ENCODE measurements around the gene KIAA0930.
A peak's percentile ranks its signal among the peaks of the same experiment; 100 is the strongest.

KIAA0930 gene

DNA sequence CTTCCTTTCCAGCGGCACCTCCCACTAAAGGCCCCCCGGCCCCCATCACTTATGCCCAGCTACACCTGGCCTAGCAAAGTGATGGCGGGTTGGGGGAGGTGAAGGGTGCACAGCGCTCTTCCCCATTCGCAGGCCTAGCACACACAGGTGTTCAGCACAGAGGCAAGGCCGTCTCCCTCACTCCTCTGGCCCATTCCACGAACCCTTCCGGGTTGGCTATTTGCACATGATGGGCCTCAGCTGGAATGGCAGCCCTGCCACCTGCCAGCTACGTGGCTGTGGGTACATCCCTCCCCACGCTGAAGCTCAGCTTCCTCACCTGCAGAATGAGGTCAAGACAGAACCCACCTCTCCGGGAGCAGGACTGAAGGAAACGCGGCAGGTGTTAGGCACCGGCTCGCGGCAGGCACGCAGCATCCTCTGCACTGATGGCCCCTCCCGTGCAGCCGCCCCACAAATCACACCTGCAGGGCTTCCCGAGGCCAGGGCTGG lies 4.8 kb downstream of the KIAA0930 start:
- no peak for DNase-seq

DNA sequence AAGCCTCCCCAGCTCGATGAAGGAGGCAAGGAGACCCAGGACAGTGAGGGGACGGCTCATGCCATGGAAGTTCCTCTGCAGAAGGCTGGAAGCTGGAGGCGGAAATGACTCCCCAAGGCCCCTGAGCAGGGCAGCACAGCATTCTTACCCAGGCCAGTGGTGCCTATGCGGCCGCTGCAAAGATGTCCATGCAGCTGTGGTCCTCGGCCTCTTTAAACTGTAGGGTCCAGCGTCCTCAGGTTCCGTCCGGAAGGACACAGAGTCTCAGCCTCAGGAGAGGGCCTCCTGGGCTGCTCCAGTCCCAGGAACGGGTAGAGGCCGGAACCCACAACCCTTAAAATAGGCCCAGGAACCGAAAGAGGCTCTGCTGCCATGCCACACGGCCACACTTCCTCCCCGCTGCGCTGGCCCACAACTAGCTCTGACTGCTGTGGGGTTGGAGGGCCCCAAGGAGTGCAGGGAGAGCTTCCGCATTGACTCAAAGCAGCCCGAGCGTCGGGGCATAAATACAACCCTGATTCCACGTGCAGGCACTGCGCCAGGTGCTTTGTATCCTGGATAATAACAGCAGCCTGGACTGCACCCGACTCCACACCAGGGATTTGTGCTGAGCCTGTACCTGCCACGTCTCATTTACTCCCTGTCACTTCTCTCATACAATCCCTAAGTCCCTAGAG lies 5.5 kb downstream of the KIAA0930 start:
- DNase-seq, result no peak

DNA sequence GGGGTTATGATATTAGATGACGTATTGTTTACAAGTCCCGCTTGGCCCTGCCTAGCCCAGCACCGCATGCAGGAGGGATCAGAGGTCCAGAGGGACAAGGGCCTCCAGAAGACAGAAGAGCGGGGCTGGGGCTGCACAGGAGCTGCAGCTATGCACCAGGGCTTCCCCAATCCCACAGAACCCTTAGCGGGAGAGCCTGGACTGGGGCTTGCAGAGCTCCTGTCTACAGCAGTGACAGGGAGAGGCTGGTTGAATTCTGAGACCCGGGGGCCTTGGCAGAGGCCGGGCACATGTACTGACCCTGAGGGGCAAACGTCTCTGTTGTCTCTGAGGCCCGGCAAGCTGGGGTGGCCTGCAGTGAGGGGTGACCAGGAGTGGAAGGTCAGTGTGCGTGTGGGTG lies 6.9 kb downstream of the KIAA0930 start:
- DNase-seq, result no peak

DNA sequence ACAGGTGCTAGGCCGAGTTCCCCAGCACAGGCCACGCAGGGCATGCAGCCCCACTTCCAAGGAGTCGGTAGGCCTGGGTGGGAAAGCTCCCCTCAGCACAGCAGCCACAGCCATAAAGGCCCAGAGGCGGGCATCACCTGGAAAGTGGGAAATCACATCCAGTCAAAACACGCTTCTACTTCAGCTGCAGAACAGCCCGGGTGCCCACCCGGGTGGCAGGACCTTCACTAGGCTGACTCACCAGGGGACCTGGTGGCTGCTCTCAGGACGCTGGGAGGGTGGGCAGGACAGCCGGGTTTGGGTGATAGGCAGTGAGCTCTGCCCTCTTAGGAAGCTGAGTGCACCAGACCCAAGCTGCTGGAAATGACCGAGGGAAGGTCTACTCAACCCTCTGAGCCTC lies 7.3 kb downstream of the KIAA0930 start:
- DNase-seq, result no peak

DNA sequence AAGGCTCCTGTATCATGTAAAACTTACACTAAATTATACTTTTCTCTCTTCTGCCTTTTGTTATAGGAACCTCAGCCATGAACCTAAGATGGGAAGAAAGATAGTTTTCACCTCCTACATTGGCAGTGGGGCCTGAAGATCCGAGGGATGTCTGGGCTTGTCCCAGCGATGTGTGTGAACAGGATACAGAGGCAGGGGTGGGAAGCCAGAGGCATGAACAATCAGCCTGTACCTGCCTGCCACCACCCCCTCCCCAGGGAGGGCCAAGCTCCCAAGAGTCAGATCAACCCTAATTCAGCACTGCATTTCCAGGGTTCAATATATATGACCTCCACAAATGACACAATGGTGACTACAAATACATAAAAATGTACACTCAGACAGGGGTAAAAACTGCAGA lies 9.4 kb downstream of the KIAA0930 start:
- DNase-seq, result no peak

DNA sequence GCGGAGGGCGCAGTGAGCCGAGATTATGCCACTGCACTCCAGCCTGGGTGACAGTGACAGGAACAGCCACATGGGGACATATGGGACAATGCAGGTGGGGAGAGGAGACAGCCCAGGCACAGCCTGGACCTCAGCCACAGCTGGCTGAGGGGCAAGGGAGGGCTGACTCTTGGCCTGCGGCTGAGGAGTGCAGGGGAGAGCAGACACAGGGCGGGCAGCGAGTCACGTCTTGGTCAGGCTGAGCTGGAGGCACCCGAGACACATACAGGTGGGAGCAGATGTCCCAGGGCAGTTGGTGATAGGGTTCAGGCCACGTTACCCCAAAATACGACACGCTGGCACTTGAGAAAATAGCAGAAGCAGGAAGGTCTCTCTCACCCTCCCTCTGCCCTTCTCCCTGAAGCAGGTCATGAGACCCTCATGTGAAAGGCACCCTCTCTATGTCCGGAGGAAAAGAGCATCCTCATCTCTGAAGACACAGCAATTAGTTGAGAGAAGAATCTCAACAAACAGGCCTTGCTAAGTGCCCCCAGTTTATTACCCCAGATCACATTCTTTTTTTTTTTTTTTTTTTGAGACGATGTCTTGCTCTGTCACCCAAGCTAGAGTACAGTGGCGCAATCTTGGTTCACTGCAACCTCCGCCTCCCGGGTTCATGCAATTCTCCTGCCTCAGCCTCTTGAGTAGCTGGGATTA lies 10.5 kb downstream of the KIAA0930 start:
- DNase-seq, result no peak

DNA sequence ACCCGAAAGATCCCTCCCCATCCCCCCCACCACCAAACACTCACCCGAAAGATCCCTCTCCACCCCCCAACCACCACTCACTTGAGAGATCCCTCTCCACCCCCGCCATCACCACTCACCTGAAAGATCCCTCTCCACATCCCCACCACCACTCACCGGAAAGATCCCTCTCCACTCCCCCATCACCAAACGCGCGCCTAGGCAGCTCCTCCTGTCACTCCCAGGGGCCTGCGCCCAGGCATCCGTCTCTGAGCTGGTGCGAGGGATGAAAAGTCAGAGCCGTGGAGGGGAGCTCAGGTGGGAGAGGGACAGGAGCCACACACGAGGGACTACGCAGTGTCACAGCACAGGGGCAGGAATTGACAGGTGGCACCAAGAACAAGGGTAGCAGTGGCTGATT lies 11.5 kb downstream of the KIAA0930 start:
- no peak for DNase-seq

DNA sequence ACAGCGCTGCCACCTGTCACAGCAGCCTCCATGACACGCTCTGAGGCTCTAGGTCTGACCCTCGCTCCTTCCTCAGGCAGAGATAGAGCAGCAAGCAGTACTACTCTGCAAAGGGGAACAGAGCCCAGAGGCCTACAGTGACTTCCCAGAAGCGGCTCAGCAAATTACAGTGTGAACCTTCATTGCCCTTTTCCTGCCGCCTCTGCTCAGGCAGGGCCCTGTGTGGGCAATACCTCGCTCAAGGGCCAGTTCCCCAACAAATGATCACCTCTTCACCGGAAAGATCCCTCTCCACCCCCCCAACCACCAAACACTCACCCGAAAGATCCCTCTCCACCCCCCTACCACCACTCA lies 12.3 kb downstream of the KIAA0930 start:
- no peak for DNase-seq

DNA sequence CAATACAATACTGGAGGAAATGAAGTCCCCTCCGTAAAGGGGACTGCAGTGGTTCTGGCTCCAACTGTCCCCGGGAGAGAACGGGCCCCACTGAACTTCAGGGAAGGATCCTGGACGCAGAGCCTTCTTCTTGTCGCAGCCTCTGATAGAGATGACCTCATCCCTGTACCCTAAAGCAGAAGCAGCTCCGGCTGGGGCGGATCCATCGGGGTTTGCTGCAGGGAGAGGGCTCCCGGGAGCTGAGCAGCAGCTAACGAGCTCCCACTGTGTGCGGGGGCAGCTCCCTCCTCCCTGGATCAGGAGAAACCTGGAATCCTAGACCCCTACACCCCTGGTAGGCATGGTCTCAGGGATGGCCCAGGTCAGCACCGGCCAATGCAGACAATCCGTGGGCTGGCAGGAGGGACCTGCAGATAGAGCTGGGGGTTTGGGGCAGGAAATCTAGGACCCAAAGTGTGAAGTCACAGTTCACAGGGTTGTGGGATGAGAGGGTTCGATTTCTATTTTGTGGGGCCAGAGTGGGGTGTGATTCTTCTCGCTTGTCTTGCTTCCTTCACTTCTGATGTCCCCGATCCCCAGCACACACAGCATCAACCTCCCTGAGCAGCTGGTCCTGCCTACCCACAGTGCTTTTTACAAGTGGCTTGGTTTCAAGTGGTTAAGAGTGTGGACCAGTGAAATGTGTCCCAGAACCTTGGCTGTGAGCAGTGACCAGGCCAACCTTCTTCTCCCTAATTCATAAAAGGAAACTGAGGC lies 12.9 kb downstream of the KIAA0930 start:
- DNase-seq, result no peak

DNA sequence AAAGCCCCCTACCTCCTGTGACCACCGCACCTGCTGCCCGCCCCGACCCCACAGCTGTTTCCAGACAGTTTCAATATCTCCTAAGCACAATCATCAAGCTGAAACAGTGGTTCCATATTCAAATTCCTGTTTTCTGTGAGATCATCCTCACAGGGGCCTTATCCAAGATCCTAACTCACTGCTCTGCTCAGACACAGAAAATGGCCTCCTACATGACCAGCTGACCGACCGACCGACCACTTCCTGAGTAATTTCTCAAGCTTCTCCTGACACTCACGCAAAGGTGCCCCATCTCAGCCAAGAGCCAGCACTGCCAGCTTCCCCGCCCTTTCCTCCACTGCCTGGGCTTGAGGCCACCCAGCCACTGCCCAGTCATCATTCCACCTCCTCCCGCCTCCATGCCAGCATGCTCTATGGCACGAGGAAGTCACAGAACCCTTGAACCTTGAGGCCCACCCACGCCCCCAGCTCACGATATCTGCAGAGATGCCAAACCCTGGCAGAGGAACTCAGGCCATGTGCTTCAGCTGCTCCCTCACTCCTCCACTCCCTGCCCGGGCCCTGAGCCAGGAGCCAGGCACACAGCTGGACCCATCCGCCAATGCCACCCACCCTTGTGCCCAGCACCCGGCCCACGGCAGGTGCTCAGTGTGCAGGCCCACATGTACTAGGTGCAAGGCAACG lies 14.0 kb downstream of the KIAA0930 start:
- peak; percentile 61 for DNase-seq

DNA sequence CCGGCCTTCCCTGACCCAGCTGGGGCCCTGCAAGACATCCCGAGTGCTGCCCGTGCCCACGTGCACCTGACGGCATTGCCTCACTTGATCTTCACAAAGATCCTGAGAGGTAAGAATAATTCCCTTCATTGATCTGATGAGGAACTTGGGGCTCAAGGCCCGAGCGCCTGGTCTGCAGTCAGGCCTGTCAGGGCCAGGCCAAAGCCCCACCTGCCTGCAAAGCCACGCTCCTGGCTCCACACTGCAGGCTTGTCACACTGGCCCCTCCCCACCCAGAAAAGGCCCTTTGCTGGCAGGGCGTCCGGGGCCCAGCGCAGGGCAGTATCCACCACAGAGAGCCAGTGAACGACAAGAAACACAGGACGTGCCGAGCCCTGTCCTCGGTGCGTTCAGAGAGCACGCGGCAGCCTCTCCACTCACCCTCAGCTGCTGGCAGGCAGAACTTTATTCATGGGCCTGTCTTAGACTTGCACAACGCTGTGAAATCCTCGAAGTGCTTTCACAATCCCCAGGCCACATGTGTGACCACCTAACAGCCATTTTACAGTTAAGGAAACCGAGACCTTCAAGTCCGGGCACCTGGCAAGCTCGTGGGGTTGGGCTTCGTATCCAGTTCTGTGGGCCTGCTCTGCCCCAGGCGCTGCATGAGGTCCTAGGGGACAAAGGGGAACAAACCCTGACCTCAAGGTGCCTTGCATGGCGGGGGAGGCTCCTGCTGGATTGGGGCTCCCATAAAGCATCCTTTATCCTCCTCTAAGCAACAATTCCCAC lies 14.8 kb downstream of the KIAA0930 start:
- no peak for DNase-seq

DNA sequence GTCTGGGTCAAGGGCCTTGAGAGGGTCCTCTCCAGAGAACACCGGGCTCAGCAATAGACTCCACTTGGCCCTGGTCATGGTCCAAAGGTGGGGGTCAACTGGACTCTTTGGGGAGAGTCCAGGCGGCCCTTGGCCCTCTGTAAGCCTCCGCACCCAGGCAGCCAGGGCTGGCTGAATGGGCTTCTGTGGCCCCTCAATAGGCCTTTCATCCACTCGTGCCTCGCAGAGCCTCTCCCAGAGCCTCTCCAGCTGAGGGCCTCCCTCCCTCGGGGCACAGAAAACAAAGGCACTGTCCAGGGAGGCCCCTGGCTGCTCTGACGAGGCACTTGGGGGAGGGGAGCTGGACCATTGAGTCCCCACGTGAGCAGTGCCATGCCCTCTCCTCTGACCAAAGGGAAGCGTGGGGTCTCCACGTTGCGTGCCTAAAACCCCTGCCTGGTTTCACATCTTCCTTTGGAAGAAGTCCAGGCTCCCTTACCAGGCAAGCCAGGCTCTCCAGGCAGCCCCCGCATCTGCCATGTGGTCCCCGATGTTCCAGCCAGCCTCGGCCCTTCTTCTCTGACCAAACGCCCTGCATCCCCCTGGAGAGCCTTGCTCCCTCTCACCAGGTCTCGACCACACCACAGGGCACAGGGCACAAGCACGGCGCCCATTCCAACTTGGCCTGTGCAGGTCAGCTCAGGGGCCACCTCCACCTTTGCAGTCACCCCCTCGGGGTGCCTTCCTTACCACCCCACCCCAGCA lies 15.5 kb downstream of the KIAA0930 start:
- no peak for DNase-seq

DNA sequence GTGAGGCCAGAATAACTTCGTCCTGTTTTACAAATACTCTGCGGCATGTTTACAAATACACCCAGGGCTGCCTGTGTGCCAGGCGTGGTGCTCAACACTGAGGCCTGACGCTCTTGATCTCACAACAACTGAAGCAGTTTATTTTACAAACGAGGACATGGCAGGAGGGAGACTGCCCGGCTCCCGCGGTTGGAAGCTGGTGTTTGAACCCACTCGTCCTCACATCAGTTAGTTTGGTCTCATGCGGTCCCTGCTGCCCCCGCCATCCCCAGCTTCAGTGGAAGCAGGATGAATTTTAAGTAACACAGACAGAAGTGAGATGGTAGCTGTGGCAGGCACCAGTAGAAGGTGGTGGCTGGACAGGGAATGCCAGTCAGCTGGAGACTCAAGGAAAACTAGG lies 16.4 kb downstream of the KIAA0930 start:
- DNase-seq, result no peak

DNA sequence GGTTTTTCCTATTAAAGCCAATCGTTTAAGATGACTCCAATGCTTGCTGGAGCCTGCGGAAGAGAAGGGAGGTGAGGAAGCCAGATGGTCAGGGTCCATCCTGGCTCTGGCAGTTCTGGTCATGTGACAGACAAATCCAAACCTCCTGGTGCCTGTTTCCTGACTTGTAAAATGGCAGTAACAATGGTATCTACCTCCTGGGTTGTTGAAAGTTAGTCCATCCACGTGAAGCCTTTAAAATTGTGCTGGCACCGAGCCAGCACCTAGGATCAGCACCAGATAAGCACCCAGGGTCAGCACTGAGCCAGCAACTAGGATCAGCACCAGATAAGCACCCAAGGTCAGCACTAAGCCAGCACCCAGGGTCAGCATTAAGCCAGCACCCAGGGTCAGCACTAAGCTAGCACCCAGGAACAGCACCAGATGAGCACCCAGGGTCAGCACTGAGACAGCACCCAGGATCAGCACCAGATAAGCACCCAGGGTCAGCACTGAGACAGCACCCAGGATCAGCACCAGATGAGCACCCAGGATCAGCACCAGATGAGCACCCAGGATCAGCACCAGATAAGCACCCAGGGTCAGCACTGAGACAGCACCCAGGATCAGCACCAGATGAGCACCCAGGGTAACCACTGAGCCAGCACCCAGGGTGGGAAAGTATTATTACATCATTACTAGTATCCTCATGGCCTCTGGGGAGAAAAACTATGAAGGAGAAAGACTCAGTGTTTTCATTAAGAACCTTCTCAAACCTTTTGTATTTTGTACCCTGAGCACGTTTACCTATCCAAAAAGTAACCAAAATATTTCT lies 17.2 kb downstream of the KIAA0930 start:
- DNase-seq, result no peak

DNA sequence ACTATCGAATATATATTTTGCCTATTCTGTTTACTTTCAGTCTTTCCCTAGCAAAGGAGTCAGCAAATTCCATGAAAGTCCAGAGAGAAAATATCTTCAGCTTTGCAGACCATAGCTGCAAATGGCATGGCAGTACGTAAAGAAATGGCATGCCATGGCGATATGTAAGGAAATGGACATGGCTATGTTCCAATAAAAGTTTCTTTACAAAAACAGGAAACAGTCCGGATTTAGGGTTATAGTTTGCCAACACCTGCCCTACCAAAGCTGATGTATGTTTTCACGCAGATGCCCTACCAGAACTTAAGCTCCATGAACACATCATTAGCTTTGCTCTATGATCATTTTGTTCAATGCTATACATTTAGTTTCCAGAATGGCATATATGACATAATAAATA lies 19.5 kb downstream of the KIAA0930 start:
- DNase-seq, result no peak

DNA sequence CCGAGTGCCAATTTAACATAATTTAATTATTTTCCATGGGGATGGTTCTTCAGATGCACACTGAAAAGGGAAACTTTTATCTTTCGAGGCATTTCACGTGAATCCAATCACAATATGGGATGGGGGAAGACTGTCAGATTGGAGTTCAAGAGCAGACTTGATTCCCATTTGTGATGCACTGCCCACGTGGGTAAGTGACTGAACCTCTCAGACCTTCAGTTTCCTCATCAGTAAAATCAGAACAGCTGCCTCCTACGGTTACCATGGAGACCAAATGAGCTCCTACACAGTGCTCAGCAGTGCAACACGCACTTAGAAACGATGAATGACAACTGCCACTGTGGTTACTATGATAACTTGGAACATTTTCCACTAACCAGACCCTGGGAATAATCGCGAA lies 21.7 kb downstream of the KIAA0930 start:
- DNase-seq, result no peak

DNA sequence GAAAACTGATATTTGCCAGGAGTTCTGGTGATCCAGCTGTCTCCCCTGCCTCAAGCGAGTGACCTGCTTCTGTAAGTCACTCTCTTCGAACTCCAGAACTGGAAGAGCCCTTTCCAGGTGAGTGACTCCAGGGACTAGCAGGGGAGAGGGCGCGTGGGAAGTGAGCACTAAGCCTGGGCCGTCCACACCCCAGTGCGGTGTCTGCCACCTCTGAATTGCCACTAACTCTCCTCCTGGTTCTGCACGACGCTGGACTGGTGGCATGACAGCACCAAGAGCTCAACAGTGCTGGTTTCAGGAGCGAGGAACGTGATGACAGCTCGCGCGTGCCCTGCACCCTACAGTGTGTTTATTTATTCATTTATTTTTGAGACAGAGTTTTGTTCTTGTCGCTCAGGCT lies 22.9 kb downstream of the KIAA0930 start:
- no peak for DNase-seq

DNA sequence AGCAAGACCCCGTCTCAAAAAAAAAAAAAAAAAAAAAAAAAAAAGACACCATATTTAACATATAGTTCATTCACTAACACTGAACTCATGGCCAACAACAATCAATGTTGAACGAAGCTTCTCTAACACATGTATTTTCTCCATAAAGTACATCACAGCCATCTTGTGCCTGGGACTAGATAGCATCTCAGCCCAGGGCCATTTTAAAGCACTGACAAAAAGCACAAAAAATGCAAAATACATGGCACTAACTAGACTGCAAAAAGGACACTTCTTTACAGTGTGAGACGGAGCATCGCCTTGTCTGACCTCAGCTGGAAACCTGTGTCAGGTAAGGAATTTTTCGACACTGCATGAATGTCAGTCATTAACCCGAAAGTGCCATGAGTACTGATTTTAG lies 23.3 kb downstream of the KIAA0930 start:
- DNase-seq, result no peak

DNA sequence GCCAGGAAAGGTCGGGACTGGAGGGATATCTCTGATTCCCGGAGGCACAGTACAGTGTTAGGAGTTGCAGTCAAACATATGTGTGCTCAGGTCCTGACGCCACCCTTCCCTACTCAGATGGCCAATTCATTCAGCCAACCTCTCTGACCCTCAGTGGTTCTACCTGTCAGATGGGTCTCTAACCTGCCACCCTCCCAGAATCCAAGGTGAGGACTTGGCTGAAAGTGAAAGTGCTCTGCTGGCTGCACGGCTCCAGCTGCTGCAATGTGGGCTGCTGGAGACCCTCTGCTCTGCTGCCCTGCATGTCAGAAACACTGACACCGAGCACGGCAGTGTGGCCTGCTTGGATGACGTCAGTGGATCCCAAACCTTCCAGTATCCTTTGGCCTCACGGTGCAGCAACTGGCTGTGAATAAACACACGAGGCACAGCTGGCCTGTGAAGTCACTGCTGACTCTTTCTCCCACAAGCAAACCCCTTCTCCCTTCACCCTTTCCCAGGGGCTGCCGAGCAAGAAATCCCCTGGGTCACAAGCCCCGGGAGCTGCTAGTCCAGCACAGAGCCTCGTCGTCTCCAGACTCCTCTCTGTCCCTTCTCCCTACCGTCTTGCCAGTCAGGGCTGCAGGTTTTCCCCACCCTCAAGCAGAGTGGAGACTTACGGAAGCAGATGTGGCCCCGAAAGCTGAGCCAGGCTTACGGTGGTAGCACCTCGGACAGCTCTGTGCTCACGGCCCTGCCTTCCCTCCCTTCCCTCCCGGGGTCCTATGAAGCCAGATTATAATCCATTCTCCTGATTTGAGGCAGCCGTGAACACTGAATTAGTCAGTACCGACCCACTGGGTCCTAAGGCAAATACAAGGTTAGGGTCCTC lies 24.3 kb downstream of the KIAA0930 start:
- DNase-seq, result no peak

Measured in NCI-H226 (cell line).